ENCODE measurements around the gene SPATS2L.
A peak's percentile ranks its signal among the peaks of the same experiment; 100 is the strongest.

SPATS2L gene

DNA sequence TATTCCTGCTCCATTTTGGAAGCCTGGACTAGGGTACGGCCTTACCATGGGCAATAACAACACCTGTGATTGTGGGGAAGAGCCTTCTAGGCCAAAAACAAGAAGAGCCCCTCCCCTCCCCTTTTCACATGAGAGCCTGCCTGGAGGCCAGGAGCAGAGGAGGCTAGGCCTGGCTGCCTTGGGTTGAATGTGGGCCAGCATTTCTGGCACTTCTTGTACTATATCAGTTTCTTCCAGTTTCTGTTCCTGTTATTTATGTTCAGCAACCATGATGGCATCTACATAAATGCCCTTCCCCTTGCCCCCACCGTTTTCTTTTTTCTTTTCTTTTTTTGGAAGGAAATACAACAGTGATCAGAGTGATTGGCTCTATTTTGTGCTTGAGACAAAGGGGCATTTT is 145.0 kb downstream of the SPATS2L start:
- no peak for DNase-seq

DNA sequence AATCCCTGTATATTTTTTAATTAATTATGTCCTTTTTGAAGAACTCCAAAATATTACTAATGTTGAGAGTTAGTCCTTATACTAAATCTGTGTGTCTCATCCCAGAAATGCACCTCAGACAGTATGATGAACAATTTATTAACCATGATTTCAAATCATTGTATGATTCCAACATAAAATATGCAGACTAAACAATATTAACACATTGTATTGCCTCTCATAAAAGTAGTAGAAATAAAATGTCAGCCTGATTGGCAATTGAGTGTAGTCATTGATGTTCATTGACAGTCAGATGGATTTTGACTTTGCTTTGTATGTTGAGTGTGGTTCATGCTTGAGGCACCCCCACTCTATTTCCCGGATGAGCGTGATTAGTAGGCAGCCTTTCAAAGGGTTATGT is 145.9 kb downstream of the SPATS2L start:
- no peak for DNase-seq

DNA sequence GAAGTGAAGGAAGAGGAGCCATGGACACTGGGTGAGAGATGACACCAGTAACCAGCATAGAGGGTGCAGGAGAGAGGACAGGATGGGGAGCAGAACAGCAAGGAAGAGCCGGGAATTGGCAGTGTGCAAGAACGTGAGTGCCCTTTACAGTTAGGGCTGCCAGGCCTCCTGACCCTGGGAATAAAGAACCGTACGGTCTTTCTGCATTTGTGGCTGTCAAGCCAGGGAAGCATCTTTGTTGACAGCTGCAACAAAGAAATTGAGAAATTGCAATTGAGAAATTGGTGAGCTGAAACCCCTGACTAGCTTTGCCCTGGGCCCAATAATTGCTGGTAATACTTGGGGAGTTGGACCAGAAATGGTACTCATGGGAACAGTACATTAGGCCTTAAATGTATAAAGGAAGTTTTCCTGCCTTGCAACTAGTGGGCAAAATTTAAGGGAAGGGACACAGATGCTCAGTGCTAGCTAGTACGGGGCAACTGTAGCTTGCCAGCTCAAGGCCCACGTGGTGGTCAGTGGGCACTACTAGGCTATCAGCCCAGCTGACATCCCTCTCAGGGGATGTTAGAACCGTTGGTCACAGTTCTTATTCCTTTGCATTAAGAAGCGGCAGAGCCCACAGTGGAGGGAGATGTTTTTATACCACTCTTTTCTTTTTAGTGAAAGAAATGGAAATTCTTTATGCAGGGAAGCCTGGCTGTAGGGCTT is 146.8 kb downstream of the SPATS2L start:
- no peak for DNase-seq

DNA sequence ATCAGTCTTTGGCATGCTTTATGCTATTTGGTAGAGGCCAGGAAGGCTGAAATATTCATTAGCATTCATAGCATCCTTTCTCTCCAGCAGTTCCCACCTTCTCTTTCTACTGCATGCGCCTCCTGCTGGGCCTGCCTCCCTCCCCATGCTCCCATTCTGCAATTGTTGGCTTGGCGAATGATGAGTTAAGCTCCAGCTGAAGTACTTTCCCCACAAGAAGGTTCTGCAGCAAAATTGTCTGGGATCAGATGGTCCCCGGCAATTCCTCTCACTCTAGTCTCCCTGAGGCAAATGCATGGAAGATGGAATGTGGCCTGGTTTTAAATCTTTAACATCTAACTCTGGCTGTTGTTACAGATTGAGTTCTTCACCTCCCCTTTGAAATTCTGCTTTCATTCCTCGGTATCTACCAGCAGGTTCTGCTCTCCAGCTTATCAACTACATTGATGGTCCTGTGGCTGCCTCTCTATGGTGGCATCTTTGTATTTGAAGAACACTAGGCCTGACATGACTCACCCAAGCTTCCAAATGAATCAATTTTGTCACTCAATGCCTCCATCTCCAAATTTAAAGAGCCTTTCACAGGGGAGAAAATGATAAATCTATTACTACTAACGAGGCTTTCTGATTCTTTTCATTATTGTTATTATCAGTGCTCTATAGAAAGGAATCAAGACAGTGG is 147.5 kb downstream of the SPATS2L start:
- DNase-seq: no peak

DNA sequence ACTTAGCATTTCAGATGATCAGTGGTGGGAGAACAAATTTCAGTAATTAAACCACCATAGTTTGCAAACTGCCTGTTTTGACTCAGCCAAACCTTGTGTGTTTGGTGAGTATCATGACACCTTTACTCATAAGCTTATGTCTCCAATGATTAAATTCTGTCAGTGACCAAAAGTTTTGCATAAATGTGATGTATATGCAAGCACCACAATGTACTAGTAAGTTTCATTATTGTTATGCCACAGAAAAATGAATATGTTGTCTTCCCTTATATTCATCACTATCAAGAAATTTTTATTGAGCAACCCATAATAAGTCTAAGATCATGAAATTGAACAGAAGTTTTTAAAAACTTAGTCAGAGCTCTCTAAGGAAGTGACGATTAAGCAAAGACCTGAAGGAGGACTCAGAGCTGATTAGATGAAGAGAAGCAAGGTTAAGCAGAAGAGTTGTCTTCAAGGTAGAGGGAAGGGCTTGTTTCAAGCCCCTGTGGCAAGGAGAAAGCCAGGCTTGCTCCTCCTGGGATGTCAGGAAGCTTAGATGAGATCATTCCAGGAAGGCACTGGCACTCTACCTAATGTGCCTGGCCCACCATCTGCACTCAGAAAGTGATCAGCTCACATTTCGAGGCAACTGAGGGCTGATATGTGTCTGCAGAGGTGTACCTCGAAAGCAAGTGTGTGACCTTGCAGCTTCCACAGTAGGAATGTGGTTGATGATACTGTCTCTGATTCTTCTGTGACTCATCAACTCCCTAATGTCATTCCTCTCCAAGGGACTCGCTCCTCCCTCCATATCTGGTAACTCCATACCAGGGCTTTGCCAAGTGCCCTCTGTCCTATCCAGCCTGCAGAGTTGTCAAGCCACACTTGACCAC is 148.7 kb downstream of the SPATS2L start:
- DNase-seq: no peak

DNA sequence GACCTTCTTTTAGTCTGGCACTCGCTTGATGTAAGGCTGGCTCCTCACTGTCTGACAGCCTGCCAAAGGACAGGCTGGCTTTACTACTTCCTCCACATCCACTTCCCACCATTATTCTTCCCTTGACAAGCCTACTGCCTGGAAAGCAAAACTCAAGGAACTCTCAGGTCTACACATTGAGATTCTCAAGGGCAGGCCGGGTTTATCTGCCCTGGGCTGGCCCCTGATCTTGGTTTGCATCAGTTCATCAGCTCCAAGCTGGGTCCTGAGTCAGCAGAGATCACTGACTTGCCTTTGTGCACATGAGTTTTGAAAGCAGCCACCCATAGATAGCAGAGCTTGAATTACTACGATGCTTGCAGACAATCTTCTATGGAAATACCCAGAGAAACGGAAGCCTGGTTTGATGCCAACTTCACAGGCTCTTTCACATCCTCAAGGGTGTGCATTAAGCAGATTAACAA is 149.5 kb downstream of the SPATS2L start:
- no peak for DNase-seq

DNA sequence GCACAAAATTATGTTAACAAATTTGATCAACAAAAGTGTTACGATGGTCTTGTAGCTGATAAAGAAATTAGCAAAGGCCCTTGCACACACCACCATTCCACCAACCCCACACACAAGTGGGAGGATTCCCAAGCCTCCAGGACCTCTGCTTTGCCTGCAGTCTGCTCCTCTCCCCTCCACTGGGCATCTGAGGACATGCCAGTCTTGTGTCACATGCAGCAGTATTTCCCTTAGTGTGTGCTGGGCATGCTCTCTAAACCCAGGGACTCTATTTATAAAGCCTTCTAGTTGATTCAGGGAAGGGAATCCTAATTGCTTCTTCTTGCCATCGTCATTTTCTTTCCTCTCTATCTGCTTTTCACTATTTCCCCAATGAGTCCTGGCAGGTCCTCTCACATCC is 150.1 kb downstream of the SPATS2L start:
- no peak for DNase-seq

DNA sequence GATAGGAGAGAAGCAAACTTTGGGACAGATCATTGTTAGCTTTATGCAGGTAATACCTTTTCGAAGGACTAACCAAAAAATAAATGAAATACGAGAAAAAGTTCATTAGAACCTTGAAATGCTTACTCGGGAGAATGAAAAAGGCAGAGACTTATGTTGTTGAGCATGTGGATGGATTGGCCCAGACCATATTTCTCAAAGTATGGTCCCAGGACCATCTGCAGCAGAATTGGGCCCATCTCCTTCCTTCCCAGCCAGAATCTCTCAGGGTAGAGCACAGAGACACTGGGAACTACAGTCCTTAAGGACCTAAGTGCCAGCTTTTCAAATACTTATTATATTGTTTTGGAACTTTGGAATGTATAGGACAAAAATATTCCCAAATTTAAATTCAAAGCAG is 152.6 kb downstream of the SPATS2L start:
- DNase-seq: no peak

DNA sequence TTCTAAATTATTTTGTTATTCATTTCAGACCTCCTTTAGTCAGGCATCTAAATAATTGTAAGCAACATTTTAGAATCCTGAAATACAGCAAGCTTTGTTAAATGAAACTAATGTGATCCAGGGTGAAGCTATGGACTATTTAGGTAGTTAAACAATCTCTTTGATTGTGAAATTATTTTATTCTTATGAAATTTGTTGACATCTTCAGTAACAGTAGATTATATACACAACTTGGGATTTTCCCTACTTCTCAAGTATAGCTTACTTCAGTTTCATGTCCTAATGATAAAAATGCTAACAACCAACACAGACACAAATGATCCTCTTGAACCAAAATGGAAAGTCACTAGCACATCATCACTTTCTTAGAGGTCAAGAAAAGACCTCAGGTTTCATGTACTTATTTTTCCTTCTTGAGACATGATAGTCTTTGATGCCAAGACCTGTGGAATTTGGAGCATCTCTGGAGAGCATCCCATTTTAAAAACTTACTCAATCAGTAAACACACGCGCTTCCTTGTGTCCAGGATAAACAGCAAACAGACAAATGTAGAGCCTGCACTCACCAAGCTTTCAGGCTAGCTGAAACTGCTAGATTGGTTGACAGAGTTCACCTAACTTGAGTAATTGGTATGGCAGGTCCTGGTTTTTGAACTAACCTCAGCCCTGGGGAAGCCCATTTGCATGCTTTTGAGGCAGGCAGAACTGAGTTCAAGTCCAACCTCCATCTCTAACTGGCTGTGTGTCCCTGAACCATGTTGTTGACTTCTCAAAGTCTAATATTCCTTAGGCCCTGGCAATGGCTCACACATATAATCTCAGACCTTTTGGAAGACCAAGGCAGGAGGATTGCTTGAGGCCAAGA is 155.6 kb downstream of the SPATS2L start:
- DNase-seq: no peak

DNA sequence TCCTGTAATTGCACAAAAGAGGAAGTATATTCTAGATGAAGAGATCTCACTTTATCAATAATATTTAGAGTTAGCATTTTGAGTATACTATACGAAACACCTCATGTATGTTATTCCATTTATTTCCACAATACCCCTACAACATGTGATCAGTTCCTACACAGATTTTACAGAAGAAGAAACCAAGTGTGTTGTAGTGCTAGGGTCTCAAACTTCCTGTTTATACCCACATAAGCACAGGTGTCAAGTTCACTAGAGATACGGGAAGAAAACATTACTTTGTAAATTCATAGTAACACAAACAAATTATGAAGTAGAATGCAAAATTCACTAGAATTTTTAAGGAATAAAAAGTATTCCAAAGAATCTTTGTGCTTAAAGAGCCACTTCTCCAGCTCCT is 157.0 kb downstream of the SPATS2L start:
- DNase-seq: no peak

DNA sequence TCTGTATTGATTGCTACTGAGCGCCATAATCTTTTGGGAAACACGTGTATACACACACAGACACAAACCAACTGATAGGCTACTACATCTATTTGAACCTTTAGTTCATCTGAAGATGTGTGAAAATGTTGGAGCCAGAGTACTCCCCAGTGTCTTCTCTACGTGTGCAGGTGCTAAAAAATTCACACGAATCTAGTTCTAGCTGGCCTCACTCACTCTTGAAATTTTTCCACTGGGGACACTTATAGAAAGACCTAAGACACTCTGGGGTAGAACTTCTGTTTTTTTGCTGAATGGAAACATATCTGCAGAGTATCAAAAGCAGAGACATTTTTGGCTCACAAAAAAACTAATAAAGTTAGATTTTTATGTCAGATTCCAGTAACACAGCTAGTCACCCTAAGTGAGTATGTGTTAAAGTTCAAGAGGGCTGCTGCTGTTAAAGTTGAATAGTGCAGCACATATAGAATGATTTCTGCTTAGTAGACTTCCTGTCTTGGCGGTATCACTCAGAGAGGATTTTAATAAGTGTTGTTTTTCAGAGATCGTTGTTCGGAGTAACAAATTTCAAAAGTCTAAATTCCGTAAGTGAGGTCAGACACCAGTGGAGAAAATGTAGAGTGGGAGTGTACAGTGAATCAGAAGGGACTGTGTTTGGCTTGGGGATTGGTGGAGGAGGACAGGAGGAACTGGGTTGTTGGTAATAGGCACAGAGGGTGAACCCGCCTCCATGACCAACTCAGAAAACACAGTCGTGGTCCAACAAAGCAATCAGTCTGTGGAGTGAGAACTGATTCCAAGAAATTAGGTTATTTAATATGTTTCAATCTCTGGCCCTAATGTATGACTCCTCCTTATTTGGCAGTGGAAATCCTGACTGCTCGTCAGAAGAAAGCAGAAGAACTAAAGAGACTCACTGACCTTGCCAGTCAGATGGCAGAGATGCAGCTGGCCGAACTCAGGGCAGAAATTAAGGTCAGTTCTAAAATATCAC is 160.2 kb downstream of the SPATS2L start:
- DNase-seq: no peak

DNA sequence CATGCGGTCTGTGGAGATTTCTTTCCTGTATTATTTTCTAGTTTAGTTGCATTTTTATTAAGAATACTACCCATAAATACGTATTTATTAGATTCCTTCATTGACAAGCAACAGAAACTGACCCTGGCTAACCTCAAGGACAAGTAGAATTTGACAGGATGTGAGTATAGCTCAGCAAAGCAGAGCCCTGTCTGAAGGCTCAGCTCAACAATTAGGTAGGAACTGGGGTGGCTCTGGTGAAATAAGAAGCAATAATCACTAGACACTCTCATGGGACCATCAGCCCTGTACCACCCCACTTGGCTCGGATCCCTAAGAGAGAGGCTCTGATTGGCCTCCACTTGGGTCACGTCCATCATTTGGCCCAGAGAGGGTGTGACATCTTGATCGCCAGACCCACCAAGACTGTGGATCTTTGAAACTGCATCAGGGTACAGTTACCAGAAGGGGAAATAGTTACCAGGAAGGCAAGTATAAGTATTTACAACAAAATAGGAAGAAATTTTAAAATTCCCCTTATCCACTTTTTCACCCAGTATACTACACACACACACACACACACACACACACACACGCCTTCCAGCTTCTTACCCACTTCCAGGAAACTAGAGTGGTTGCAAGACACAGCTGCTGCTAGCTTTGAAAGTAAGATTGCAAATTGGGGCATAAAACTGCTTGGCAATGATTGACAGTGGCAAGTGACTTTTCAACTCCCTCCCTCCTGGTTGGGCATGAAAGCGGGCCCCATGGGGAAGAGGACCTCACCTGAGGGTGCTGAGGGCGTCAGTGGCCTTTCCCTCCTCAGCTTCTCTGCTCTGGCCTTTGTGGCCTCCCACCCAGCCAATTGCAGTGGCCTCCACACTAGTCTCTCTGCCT is 161.6 kb downstream of the SPATS2L start:
- no peak for DNase-seq

DNA sequence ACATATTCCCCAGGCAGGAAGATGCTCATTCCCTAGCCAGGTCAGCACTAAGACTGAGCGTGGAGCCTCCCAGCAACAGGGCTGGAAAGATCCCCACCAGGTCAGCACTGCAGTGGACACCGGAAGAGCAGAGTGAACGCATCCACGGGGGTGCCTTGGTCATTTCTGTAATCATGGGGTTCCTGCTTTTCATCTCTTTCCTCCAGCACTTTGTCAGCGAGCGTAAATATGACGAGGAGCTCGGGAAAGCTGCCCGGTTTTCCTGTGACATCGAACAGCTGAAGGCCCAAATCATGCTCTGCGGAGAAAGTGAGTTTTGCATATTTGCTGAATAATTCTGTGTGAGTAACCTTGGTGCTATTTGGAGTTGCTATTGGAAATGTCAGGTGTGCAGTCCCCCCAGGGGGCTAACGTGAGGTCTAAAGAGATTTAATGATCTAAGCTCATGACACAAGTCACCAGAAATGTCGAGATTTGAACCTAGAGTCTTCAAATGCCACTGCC is 163.3 kb downstream of the SPATS2L start:
- no peak for DNase-seq

DNA sequence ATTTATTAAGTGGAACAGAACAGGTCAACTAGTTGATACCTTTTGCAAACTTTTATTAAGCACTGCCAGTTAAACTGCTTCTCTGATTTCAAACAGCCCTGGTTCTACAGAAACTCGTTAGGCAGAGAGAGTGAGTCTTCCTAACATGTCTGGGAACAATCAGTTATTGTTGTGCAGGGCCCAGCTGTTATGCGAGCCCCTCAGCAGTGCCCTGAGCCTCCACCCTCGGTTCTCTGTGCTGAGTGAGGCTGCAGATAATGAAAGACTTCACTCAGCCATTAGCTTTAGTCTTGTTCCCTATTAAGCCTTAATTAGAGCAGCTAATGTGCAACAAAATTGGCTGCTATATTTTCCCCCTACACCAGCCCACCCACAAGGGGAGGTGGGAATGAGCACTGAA is 163.7 kb downstream of the SPATS2L start:
- no peak for DNase-seq

DNA sequence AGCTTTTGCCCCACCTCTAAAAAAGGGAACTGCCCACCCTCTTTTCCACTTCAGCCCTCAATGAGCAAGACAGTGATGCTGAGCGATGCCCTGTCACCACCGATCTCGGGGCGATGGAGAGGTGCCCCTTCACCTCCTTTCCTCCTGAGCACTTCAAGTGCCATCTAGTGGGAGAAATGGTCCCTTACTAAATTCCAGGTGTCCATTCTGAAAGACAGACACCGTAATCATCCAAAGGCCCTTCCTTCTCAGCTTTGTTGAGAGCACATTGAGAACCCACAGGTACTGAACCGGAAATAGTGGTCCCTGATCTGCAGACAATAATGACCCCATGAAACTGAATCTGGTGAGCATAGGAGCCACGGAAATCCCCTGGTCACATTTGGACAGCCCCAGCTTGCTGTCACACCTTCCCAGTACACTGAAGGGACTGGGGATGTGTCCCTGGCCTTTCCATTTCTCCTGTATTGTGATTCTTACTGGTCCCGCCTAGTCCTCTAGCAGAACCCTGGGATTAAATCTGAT is 164.9 kb downstream of the SPATS2L start:
- DNase-seq: peak; percentile 76

DNA sequence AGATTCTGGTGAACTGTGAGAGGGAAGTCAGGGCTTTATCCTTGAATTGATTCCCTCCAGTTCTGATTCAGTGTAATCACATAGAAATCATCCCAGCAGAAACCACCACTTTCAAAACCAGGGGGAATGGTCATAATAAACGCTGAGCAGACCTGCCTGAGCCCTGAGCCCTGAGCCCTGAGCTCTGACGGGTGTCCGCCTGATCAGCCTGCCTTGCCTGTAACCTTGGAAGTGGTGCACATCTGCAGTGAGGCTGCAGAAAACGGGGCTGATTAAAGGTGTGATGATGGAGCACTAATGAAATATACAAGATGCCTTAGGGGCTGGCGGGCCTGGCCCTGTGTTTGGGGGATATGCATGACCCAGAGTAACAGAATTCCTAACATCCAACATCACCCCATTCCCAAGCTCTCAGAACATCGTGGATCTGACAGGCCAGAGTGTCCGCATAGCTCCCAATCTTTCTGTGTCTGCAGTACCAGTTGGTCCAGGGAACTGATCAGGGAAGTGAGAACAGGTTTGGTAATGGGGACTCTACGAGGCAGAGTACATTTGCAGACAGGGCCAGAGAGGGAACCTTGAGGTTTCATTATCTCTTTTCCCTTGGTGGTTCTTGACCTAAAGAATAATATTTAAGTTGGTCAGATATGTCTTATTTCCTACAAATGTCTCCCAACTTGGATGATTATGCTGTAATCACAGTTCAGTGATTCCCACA is 165.6 kb downstream of the SPATS2L start:
- DNase-seq: no peak

DNA sequence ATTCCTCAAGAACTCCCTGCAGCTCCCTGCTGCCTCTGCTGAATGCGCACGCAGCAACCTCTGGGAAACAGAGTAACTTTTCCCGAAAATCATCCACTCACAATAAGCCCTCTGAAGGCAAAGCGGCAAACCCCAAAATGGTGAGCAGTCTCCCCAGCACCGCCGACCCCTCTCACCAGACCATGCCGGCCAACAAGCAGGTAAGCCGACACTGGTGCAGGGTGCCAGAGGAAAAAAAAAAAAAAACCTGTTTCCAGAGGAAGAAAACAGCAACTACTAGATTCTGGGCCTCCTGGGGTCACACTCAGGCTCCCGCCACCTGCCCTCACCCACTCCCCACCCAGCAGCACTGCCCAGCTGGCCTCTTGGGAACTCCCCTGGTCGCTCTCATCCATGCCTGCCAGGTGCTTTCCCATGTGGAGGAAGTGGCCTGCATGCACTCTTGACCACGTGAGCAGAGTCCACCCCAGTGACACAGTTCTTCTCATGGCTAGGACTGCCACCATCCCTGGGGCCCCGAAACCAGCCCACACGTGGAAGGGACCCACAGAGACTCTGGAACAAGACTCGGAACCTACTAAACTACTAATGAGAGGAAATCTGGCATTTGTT is 166.5 kb downstream of the SPATS2L start:
- DNase-seq: no peak

DNA sequence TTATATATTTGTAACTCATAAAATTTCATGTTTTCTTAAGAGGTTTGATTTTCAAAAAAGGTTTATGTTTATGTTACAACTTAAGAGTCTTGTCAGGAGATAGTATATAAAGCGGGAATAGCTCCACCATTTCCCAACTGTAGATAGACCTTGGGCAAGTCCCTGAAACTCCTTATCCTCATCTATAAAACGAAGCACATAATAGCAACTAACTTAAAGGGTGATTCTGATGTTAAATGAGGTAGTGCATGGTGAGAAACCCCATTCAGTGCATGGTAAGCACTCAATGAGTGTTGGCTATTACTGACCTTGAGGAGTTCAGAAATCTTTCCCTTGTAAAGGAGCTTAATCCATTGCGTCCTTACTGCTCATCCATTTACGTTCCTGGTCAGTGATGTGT is 169.3 kb downstream of the SPATS2L start:
- DNase-seq: no peak

DNA sequence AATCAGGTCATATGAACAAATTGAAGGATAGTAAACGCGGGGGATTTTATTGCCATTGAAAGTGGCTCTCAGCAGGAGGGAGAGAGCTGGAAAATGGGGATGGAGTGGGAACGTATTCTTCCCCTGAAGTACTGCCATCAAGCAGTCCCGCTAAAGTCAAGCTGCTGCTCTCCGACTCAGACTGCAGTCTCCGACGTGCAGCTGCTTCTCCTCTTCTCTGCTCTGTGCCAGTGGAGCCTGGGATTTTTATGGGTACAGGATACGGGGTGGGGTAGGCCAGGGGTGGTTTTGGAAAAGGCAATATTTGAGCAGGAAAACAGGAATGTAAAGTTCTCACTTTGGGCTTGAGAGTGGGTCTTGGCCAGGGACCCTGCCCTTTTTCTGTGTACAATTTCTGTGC is 170.3 kb downstream of the SPATS2L start:
- DNase-seq: no peak
